Heart left ventricle (tissue), 16 donors: ENCODE measurements around the gene TSC22D3. TPM values are rescaled to one million over a fixed set of nuclear protein-coding genes. Genes with fewer than 3 reads are reported as not detected.
A peak's percentile ranks its signal among the peaks of the same experiment; 100 is the strongest.

Experiments used
- ATAC-seq, 4 donors: fragments of 200-7000 bp; cut with Tn5 transposase; one replicate each; pipeline ENCODE4 v1.9.1; 2020 to 2022; ENCODE audit warnings: moderate library complexity in 4 of 4, mild to moderate bottlenecking in 3 of 4, moderate number of reproducible peaks in 1 of 4
- DNase-seq, 5 donors: peaks; one replicate each; pipeline ENCODE4 v3.0.0-alpha.2; 2020
- H3K27ac ChIP-seq, 12 donors: fragments of 200-600 bp; sonication (generic) in 4 of 12; one replicate each; pipeline versions ENCODE4 v1.5.0 to v1.8.0; 2016 to 2022; ENCODE audit warnings: mild to moderate bottlenecking in 2 of 12
- H3K27me3 ChIP-seq, 9 donors: fragments of 200-600 bp; sonication (generic) in 2 of 9; one replicate each; pipeline versions ENCODE4 v1.5.1 to v1.8.0; 2016 to 2022; ENCODE audit warnings: mild to moderate bottlenecking in 3 of 9
- H3K36me3 ChIP-seq, 9 donors: fragments of 200-600 bp; sonication (generic) in 2 of 9; one replicate each; pipeline versions ENCODE4 v1.5.0 to v1.8.0; 2018 to 2022; ENCODE audit warnings: mild to moderate bottlenecking in 2 of 9
- H3K4me1 ChIP-seq, 12 donors: fragments of 200-600 bp; sonication (generic) in 4 of 12; one replicate each; pipeline versions ENCODE4 v1.5.0 to v1.8.0; 2016 to 2022; ENCODE audit warnings: mild to moderate bottlenecking in 3 of 12
- H3K4me3 ChIP-seq, 12 donors: fragments of 200-600 bp; sonication (generic) in 4 of 12; one replicate each; pipeline versions ENCODE4 v1.5.0 to v1.8.0; 2017 to 2022; ENCODE audit warnings: mild to moderate bottlenecking in 9 of 12, moderate library complexity in 4 of 12
- H3K9me3 ChIP-seq, 12 donors: fragments of 200-600 bp; sonication (generic) in 4 of 12; one replicate each; pipeline versions ENCODE4 v1.5.0 to v1.8.0; 2016 to 2022; ENCODE audit warnings: mild to moderate bottlenecking in 1 of 12
- CTCF ChIP-seq, 12 donors: fragments of 200-600 bp; sonication (generic) in 4 of 12; IDR thresholded peaks; one replicate each; pipeline versions ENCODE4 v1.5.0 to v1.8.0; 2018 to 2022; ENCODE audit warnings: antibody characterized with exemption in 12 of 12, mild to moderate bottlenecking in 5 of 12
- POLR2A ChIP-seq, 2 donors: fragments of 450-650 bp; IDR thresholded peaks; one replicate each; pipeline ENCODE4 v1.6.1; 2017; ENCODE audit warnings: antibody characterized with exemption in 2 of 2, mild to moderate bottlenecking in 2 of 2, moderate library complexity in 2 of 2
- WGBS, 4 donors: extraction: QIAGEN DNeasy Blood & Tissue Kit in 2 of 4; methylation state at CpG; one replicate each; pipeline versions ENCODE4 v1.1.5 to v1.1.7; 2013 to 2018; 5-methylcytosine and 5-hydroxymethylcytosine counted together
- intact Hi-C, 10 donors: fragments of 100-400 bp; cut with DNase I; formaldehyde crosslinking; loops; one replicate each; pipeline versions ENCODE4 v1.11.1 to v1.14.2; 2022
- polyA plus RNA-seq, 2 donors: library from polyadenylated mRNA; stranded (reverse); fragments of 200-250 nt; gene quantifications; one replicate each; pipeline ENCODE4 v1.2.3, GENCODE V29; 2013
- total RNA-seq, 9 donors: library from RNA; depleted of rRNA in 2 of 9; stranded (reverse); fragments of >200 nt in 2 of 9; fragmentation: NEBNext Ultra II Directional in 3 of 9; extraction: Animal tissue kit (Norgen Biotek cat#: 25700) in 3 of 9; gene quantifications; one replicate each; pipeline versions ENCODE4 v1.1.0 to v1.2.4, GENCODE V29; 2016 to 2023
- donor health status: ischemic (EF 13 %, LVEDD 7.1; RV severe dilation, severe dysfunction).
- donor health status: healthy with polysubstance abuse.
- donor health status: DM: no; HTN: yes; CAD: no.
- donor health status: DM: no; HTN: no; CAD: no.
- donor health status: ischemic (EF 25% LVEDD 6.9; RV normal size, moderate dysfunction).
- donor health status: ischemic (EF 25% LVEDD 5.7; RV mildly dilated, moderate dysfunction).
- donor health status: healthy.
- donor health status: DM: yes; HTN: yes; CAD: no.
- donor health status: ischemic (EF 35%, LVEDD 5.7; RV mildly dilated, moderate dysfunction).
- donor health status: nonischemic (EF 11% LVEDD 7.7; RV severe dilation, severe dysfunction).
- donor health status: DM: yes; HTN: yes; CAD: no.
- donor health status: PGD.
- donor health status: ischemic (EF 29% LVEDD 5.4; RV normal size, mild dysfunction).
- donor health status: nonischemic (EF 23%, LVEDD 6.1; RV moderate dilation, normal function).

The TSC22D3 gene
- total and polyA plus RNA-seq, 11 donors: 28.0 to 145 (median 33.9) TPM

- no peak for DNase-seq
- intact Hi-C loops: no loop called here
- Histone ChIP-seq H3K9me3 (no peaks in the 10 kb centered on the region), H3K4me1 (peaks cover 0 to 31% (median 5%) of the 10 kb centered on the region in 12 donors), H3K4me3 (no peak overlapping the region), H3K36me3 (peaks cover 0 to 5% (median 0%) of the 10 kb centered on the region in 9 donors), H3K27ac (no peak overlapping the region), H3K27me3 (peaks cover 0 to 5% (median 0%) of the 10 kb centered on the region in 9 donors)
- ATAC-seq: no peak
- no peak for TF ChIP-seq CTCF (IDR thresholded peaks at IDR 0.05)
- no peak for TF ChIP-seq POLR2A (IDR thresholded peaks at IDR 0.05)
- WGBS, 4 donors: 67 to 99% (median 90%) methylated on average over 3 of the region's 3 CpGs
These were observed 7.5 kb downstream of the TSC22D3 start for GRCh38 chrX:107768051-107768450.

GRCh38 chrX:107766470-107767150 lies 9.0 kb downstream of the TSC22D3 start:
- no peaks in the 10 kb centered on the region for H3K9me3 ChIP-seq
- TF ChIP-seq POLR2A (IDR thresholded peaks at IDR 0.05) (no peak), CTCF (IDR thresholded peaks at IDR 0.05) (no peak)
- ATAC-seq (peak; percentile 80 to 91 (median 87)), DNase-seq (peak; percentile 46 to 76 (median 57))
- peaks cover 0 to 9% (median 0%) of the 10 kb centered on the region in 9 donors for H3K27me3 ChIP-seq
- peaks cover 0 to 3% (median 0%) of the 10 kb centered on the region in 9 donors for H3K36me3 ChIP-seq
- intact Hi-C loops: no loop called here
- WGBS, 4 donors: 58 to 76% (median 65%) methylated on average over 8 of the region's 8 CpGs
- peaks cover 0 to 29% (median 5%) of the 10 kb centered on the region in 12 donors for H3K4me1 ChIP-seq
- no peak overlapping the region for H3K4me3 ChIP-seq
- H3K27ac ChIP-seq: peak overlapping the region in 6 of 12 donors; percentile 23 to 60 (median 32)

GRCh38 chrX:107764845-107765608 lies 10.6 kb downstream of the TSC22D3 start:
- H3K4me3 ChIP-seq: no peak overlapping the region
- ATAC-seq: no peak
- WGBS, 4 donors: 75 to 97% (median 89%) methylated on average over 11 of the region's 11 CpGs
- intact Hi-C loops: loop anchor here in 1 of 10 donors (5.0 kb wide), 1 partner anchor 38 kb away; no protein-coding TSS in a partner anchor
- peaks cover 0 to 29% (median 5%) of the 10 kb centered on the region in 12 donors for H3K4me1 ChIP-seq
- H3K9me3 ChIP-seq: no peaks in the 10 kb centered on the region
- TF ChIP-seq POLR2A (IDR thresholded peaks at IDR 0.05) (no peak), CTCF (IDR thresholded peaks at IDR 0.05) (no peak)
- no peak overlapping the region for H3K27ac ChIP-seq
- no peak for DNase-seq
- no peaks in the 10 kb centered on the region for H3K36me3 ChIP-seq
- peaks cover 0 to 16% (median 0%) of the 10 kb centered on the region in 9 donors for H3K27me3 ChIP-seq

- no peak for TF ChIP-seq POLR2A (IDR thresholded peaks at IDR 0.05)
- TF ChIP-seq CTCF (IDR thresholded peaks at IDR 0.05): no peak
- Histone ChIP-seq H3K4me1 (peaks cover 0 to 29% (median 5%) of the 10 kb centered on the region in 12 donors), H3K9me3 (no peaks in the 10 kb centered on the region), H3K27me3 (peaks cover 0 to 22% (median 0%) of the 10 kb centered on the region in 9 donors), H3K4me3 (no peak overlapping the region), H3K27ac (no peak overlapping the region), H3K36me3 (no peaks in the 10 kb centered on the region)
- ATAC-seq (peak in 1 of 4 donors; percentile 32), DNase-seq (no peak)
- 74 to 79% (median 77%) methylated on average over 1 of the region's 1 CpG for WGBS, 4 donors
- intact Hi-C loops: loop anchor here in 1 of 10 donors (5.0 kb wide), 1 partner anchor 36 kb away; no protein-coding TSS in a partner anchor
These were observed 11.9 kb downstream of the TSC22D3 start for GRCh38 chrX:107763647-107764046.
